ENCODE data around the gene BHMT.

- TF ChIP-seq, protein P1, sequence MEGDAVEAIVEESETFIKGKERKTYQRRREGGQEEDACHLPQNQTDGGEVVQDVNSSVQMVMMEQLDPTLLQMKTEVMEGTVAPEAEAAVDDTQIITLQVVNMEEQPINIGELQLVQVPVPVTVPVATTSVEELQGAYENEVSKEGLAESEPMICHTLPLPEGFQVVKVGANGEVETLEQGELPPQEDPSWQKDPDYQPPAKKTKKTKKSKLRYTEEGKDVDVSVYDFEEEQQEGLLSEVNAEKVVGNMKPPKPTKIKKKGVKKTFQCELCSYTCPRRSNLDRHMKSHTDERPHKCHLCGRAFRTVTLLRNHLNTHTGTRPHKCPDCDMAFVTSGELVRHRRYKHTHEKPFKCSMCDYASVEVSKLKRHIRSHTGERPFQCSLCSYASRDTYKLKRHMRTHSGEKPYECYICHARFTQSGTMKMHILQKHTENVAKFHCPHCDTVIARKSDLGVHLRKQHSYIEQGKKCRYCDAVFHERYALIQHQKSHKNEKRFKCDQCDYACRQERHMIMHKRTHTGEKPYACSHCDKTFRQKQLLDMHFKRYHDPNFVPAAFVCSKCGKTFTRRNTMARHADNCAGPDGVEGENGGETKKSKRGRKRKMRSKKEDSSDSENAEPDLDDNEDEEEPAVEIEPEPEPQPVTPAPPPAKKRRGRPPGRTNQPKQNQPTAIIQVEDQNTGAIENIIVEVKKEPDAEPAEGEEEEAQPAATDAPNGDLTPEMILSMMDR (IDR thresholded peaks at IDR 0.05; ENCODE audit: low read depth, low read length, poor library complexity, severe bottlenecking): no peak
- TF ChIP-seq EZH2phosphoT487 (IDR thresholded peaks at IDR 0.05; ENCODE audit: borderline replicate concordance, low read length): no peak
These were observed 60.1 kb downstream of the BHMT start for GRCh38 chr5:79171635-79172245.
